ENCODE measurements around the gene XPO5.

Gene XPO5

DNA sequence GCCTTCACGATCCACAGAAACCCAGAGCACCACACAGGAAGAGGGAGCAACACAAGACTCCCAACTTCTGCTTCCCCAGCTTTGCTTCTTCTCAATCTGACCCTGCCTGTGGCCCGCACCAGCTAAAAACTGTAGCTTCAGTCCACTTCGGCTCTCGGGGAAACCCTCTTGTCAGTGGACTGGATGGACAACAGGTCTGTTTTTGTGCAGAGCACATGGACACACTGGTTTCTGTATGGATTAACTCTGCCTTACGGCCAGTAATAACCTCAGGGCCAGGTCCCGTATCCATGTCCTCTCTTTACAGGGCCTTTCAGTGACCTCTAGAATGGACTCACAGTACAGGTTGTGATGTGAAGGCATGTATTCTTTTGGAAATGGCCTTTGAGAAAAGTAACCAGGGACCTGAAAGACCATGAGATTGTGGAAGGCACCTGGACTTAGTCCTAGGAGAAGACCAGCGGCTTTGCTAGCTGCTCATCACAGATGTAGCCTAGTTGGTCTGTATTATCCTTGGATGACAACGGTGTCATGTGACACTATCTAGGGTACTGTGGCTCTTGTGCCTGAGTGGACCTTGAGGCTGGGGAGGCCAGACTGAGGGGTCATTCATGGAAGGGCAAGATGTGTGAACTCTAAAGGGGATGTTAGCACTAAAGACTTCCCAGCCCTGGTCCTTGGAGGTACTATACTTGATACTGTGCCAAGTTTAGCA, 53.1 kb downstream of the XPO5 start:
- in situ Hi-C loops (cut with MboI; ENCODE audit: low pct_unique_long_range_greater_than_20kb, low sequenced_read_pairs) = no loop called here

DNA sequence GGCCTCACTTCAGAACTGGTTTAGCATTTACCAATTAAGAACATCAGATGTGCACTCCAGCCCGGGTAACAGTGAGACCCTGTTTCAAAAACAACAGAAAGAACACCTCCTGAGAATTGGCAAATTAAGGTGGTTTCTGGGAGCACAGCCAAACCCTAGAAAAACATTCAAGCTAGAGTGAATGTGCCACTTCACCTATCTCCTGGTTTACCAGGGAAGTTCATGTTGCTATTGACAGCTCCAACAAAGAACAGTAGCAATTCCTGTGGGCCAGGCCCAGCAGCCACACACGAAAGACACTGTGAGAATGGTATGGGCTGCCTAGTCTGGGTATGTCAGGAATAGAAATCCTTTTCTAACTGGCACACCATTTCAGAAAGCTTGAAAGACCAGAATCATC, 54.0 kb downstream of the XPO5 start:
- in situ Hi-C loops (cut with MboI; ENCODE audit: low pct_unique_long_range_greater_than_20kb, low sequenced_read_pairs) = no loop called here
- DNase-seq = no peak

More for the DNA sequence above, 53.1 kb downstream of the XPO5 start:
- no peak for DNase-seq

DNA sequence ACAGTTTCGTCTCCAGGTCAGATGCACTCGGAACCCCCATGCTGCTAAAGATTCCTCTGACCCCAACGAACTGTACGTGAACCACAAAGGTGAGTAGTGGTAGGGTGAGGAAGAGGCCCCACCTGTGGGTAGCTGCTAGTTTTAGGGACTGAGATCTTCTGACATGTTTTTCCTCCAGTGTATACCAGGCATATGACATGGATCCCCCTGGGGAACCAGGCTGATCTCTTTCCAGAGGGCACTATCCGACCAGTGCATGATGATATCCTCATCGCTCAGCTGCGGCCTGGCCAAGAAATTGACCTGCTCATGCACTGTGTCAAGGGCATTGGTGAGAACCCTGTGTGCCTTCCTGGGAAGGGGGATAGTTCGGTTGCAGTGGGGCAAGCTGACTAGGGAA, 55.7 kb downstream of the XPO5 start:
- in situ Hi-C loops (cut with MboI; ENCODE audit: low pct_unique_long_range_greater_than_20kb, low sequenced_read_pairs) = no loop called here
- no peak for DNase-seq

DNA sequence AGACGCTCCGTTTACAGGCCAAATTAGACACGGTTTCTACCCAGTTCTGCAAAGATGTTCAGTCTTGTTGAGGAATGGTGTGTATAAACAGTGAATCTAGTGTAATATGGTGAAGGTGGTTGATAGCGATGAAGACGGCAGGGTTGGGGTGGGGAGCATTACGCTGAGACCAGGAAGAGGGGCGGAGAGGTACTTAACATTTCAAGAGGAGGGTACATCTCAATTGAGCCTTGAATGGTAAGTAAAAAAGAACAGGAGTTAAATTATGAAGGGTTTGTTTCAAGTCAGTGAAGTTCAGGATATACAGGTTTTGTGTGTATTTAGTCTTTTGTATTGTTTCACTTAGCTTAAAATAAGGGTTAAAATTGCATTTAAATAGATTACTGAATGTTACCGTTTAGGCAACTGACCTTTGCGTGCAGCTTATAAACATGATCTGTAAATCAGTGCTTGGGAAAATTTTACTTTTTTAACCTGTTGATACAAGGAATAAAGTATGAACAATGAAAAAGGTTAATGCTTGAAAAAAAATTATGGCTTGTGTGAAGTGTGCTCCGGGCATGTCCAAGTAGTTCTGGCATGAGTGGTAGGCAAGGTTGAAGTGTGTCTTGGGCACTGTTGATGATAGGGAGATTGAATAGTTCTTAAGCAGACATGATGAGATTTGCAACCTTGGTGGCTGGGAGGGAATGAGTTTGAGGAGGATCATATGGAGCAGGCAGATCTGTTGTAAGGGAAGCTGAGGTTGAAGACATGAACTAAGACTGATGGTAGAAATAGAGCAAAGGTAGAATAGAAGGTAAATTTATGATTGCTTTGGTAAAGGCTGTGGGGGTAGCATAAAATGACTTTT, 58.1 kb downstream of the XPO5 start:
- in situ Hi-C loops (cut with MboI; ENCODE audit: low pct_unique_long_range_greater_than_20kb, low sequenced_read_pairs) = no loop called here
- DNase-seq = peak; percentile 44

DNA sequence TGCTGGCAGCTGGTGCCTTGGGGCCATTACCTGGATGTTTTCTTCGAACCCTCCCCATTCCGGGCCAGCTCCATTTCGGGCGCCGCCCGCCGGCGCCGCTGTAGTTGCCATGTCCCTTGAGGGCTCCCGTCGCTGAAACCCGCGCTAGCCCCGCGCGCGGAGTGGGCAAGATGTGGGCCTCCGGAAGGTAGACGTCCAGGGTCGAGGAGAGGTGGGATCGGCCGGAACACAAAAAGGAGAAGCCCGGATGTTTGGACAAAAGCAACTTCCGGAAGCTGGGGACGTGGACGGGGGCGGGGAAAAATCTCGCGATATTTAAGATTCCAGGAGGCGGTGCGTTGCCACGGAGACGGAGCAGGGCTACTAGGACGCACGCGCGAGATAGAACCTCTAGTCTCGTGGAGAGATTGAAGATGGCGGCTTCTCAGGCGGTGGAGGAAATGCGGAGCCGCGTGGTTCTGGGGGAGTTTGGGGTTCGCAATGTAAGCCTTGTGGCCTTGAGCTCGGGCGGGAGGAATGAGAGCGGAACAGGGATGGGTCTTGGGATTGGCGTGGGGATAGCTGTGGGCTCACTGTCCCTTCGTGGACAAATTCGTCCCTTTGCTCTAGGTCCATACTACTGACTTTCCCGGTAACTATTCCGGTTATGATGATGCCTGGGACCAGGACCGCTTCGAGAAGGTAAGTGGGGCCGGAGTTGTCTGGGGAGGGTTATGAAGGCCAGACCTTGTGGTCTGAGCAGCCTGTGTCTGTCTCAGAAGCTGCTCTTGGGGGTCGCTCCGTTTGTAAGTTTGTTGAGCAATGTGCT, 58.9 kb downstream of the XPO5 start, which contains the start of the genes POLR1C and YIPF3:
TSS of gene POLR1C (plus strand) at position 393 of the 808 bp plus-strand sequence. CDS start at position 414, 21 bp downstream.
TSS of gene YIPF3 (minus strand) at position 230 of the 808 bp plus-strand sequence. CDS start at position 111, 119 bp downstream.
- in situ Hi-C loops (cut with MboI; ENCODE audit: low pct_unique_long_range_greater_than_20kb, low sequenced_read_pairs) = no loop called here

DNA sequence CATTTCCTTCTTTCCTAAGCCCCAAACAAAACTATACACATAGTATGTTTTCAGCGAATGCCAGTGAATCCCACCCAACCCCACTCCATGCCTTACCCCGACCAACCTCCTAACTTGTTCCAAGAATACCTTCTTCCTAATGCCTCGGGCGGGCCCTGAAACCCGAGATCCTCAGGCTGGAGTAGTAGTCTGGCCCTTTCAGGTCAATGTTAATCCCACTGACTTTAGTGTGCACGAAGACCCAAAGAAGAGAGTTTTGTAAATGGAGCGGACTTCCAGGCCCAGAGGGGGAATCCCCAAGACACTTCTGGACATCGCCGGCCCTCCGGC, 59.5 kb downstream of the XPO5 start:
- no peak for DNase-seq
- in situ Hi-C loops (cut with MboI; ENCODE audit: low pct_unique_long_range_greater_than_20kb, low sequenced_read_pairs) = no loop called here

More for the DNA sequence above, 58.9 kb downstream of the XPO5 start, which contains the start of the genes POLR1C and YIPF3:
- DNase-seq = peak; percentile 99

DNA sequence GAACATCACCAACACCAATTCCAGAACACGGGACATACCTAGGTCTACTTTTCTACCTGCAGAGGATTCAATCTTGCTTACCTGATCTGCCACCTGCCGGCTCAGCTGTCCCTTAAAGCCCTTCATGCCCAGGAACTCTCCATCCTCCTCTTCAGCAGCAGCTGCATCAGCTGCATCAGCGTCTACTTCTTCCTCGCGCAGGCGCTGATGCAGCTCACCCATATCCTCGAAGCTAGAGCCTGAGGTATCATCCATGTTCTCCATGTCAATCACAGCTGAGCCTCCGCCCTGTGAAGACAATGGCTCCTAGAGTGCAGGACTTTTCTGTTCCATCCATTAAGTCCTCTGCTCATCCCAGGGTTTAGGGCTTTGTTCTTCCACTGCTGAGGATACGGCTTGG, 60.0 kb downstream of the XPO5 start:
- no peak for DNase-seq
- in situ Hi-C loops (cut with MboI; ENCODE audit: low pct_unique_long_range_greater_than_20kb, low sequenced_read_pairs) = no loop called here

DNA sequence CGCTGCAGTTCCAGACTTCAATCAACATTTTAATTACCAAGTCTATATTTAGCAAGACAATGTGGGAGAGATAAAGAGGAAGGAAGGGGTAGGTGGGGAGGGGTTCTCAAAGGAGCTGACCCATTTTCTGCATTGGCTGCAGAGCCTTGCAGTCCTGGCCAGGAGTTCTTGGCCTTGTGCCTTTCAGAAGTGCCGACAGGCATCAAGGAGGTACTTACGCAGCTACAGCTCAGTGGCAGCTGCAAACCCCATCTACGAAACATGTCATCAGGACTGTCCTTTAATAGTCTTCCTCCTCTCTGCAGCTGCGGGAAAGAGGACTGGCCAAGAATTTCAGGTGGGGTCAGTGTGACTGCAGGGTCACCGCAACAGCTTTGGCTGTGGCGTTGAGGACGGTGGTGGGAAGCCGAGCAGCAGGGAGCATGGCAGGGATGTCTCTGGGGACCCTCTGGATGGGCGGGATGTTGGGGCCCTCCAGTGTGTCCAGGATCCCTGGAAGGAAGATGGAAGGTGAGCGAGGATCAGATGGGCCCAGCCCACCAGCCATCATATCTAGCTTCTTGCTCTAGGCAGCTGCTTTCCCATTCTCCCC, 63.9 kb downstream of the XPO5 start:
- DNase-seq = peak; percentile 23
- in situ Hi-C loops (cut with MboI; ENCODE audit: low pct_unique_long_range_greater_than_20kb, low sequenced_read_pairs) = no loop called here

DNA sequence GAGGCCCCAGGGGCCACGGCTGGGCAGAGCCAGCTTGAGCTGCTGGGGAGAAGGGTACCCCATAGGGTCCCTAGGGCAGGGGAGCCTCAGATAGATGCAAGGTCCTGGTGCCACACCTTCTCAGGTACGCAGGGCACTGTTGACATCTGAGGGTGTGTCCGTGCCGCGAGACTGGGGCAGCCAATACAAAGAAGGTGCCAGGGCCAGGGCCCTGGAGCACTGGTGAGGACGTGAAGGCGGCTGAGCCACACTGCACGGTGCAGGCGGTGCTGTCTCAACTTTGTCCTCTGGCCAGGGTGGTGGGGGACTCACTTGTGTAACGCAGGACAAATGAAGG, 65.0 kb downstream of the XPO5 start:
- in situ Hi-C loops (cut with MboI; ENCODE audit: low pct_unique_long_range_greater_than_20kb, low sequenced_read_pairs) = no loop called here
- no peak for DNase-seq

DNA sequence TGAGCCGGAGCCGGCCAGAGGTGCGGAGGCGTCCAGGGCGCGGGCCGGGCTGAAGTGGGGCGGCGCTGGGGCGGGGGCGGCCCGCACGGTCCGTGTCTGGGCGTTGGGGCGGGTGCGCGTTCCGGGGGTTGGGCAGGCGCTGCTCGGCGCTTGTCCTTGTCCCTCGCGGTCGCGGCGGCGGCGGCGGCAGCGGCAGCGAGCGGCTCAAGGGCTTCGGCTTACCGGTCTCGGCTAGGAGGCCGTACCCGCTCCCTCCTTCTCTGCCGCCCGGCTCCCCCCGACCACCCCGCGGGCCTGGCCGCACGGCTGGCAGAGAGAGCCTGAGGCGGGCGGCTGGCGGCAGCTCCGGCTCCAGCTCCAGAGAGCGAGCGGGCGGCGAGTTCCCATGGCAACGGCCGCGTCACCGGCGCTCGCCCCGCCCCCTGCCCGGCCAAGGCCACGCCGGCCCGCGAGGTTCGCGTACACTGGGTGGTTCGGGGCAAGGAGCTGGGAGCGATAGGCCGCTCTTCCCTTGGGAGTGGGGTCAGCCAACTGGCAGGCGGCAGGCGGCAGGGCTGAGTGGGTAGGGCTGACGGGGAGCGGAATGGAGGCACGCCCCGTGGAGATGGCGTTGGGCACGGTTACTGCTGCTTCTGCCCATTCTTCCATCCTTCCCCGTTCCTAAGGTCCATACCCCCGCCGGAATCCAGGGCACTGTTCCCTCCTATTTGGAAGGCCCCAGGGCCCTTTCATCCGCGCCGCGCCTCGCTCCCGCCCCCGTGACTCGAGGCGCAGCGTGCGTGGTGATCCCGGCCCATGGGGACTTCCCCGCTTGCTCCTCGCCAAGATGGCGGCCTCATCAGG, 65.6 kb downstream of the XPO5 start, which contains the start of gene LRRC73:
TSS of gene LRRC73 (minus strand) at position 363 of the 843 bp plus-strand sequence. CDS start 561 bp downstream, outside the sequence.
- peak; percentile 71 for DNase-seq
- in situ Hi-C loops (cut with MboI; ENCODE audit: low pct_unique_long_range_greater_than_20kb, low sequenced_read_pairs) = loop anchor here (10.0 kb wide), 1 partner anchor 255 kb away; no protein-coding TSS in a partner anchor

DNA sequence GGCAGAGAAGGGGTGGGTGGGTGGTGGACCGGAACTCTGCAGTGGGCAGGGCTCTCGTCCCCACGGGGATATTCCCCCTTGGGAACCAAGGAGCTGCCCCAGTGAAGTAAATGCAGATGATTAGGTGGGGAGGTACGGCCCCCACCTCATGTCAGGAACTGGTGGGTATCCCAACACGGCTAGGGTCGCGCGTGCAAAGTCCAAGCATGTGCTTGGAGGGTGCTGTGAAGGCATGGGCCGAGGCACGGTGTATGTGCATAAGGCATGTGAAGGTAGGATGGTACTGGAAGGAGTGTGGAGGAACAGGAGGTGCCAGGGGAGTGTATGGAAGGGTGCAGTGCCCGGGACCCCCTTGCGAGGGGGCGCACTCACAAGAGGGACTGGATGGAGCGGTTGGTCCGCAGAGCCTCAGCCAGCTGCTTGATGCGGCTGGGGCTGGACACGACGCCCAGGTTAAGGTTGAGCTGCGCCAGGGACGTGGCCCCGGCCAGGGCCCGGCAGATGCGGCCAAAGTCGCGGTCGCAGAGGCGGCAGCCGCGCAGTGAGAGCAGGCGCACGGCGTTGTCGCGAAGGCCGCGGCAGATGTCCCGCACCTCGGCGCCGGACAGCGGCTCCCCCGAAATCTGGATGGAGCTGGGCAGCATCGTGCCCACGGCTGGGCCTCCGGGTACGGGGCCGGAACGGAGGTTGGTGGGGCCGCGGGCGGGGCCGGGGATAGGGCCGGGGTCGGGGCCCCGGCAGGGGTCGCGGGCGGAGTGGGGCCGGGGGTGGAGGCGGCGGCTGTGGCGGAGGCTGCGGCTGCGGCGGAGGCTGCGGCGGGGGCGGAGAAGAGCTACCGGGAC, 66.5 kb downstream of the XPO5 start:
- DNase-seq = no peak
- in situ Hi-C loops (cut with MboI; ENCODE audit: low pct_unique_long_range_greater_than_20kb, low sequenced_read_pairs) = loop anchor here (10.0 kb wide), 1 partner anchor 255 kb away; no protein-coding TSS in a partner anchor

DNA sequence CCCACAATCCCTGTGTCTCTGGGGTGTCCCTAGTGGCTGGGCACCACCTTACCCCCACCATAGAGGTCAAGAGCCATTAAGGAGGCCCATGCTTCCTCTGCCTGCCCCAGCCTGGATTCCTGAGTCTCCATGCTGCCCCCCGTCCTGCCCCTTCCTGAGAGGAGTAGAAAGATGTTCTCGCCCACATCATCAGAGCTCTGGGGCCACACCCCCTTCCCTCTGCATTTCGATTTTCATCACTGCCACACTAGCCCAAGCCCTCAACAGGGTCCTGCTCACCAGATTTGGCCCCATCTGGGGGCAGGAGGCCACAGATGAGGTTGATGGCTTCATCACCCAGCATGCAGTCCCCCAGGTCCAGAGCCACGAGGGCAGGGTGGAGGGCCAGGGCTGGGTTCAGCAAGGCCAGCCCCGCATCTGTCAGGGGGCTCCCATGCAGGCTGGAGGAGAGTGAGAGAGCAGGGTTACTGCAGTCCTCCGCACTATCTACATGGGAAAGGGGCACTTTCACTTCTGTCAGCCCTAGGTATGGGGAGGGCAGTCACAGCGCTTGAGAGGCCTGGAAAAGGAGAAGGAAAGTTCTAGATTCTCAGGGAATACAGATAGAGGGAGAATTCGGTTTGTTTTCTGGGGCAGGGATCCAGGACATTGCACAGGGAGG, 67.2 kb downstream of the XPO5 start:
- in situ Hi-C loops (cut with MboI; ENCODE audit: low pct_unique_long_range_greater_than_20kb, low sequenced_read_pairs) = loop anchor here (10.0 kb wide), 1 partner anchor 254 kb away; no protein-coding TSS in a partner anchor
- no peak for DNase-seq

DNA sequence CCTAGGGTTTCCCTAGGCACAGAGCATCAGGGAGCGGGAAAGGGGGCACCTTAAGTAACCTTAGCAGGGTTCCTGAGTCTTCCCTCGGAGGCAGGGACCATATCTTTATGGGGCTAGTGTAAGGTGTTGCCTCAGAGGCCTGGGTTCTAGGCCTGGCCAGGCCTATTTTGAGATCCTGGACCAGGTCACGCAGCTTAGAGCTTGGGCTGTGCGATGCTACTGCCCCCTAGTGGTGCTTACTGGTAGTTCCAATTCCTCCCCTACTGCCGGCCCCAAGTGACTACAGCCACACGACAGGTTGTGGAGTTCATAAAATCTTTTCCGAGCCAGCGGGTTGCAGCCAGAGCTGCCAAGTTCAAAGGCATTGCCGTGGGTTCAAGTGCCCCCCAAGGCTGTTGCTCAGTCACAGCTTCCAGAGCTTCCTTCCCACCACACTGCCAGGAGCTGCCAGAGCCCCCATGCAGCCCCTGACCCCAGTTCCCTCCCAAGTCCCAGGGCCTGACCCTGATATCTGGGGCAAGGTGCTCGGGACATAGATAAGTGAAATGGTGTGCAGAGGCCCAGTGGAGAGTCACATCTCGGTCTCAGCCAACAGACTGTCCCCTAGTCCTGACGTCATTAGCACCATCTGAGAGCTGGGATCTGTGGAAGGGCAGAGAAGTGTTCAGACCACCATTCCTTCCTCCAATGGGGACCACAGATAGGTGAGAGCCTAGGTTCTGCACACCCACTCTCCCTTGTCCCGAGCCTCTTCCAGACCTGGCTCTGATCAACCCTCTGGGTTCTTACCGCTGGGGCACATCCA, 69.0 kb downstream of the XPO5 start:
- in situ Hi-C loops (cut with MboI; ENCODE audit: low pct_unique_long_range_greater_than_20kb, low sequenced_read_pairs) = loop anchor here (10.0 kb wide), 1 partner anchor 252 kb away; no protein-coding TSS in a partner anchor
- DNase-seq = peak; percentile 93

DNA sequence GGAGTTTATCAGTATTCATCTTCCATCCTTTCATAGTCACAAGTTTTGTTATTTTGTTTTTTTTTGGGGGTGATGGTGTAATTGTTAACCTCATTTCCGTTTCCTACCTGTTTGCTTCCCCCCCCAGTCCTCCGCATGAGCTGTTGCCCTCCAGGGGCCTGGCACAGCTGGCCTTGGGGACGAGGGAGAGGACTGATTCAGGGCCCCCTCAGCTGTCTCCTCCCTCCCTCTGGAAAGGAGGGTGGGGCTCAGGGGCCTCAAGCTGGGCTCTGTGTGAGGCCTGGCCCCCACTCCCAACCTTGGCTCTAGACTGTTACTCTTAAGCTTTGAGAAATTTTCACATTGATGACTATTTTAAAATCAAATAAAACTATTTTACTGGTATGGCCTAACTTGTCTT, 69.7 kb downstream of the XPO5 start:
- in situ Hi-C loops (cut with MboI; ENCODE audit: low pct_unique_long_range_greater_than_20kb, low sequenced_read_pairs) = loop anchor here (10.0 kb wide), 1 partner anchor 251 kb away; no protein-coding TSS in a partner anchor

DNA sequence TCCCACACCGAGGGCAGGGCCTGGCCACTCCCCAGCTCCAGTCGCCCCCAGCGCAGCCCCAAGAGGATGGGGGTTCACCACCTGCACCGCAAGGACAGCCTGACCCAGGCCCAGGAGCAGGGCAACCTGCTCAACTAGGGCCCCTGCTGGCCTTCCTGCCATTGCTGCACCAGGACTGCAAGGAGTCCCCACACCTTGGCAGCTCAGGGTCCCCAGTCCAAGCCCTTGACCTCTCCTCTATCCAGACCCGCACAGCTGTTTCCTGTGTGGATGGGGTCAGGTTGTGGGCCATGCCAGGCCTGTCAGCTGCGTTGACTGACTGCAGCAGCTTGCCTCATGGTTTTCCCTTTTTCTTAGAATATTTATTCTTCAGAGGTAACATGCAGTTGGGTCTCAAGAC, 70.1 kb downstream of the XPO5 start:
- no peak for DNase-seq
- in situ Hi-C loops (cut with MboI; ENCODE audit: low pct_unique_long_range_greater_than_20kb, low sequenced_read_pairs) = loop anchor here (10.0 kb wide), 1 partner anchor 251 kb away; no protein-coding TSS in a partner anchor

More for the DNA sequence above, 69.7 kb downstream of the XPO5 start:
- no peak for DNase-seq

All from KBM-7 (cell line).